GM18508 (cell line): ENCODE data around the gene TMEFF1.
A peak's percentile ranks its signal among the peaks of the same experiment; 100 is the strongest.

ENCODE experiments used
- ATAC-seq: cut with Tn5 transposase; IDR thresholded peaks from one replicate; pipeline ENCODE4 v1.9.1; 2021; ENCODE audit warnings: moderate number of reproducible peaks; ENCODE audit not compliant: insufficient read depth, unreplicated experiment

TMEFF1 gene

DNA sequence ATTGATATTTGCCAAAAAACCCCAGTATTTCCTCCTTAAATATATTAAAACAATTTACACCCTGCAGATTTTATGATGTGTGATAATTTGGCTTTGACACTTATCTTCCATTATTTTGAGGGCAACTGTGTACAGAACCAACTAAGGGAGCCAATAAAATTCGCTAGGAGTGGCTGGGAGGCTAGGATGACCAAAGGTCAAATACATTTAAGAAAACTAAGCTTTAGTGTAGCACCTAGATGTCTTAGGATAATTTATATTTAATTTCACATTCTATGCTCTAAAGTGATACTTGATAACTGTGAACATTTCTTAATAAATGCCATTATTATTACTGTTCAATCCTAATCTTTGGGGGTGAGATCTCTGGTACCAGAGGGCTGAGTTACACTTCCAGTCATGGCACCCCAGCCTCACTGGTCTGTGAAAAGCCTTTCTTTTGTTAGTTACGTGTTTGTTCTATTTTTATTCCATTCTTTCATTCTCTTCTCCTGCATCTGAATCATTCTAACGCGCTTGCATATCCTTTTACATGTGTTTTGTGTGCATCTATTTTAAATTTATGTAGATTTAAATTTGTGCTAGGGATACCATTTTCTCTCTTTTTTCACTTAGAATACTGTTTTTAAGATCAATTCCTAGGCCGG, 26.9 kb upstream of the TMEFF1 start:
- no peak for ATAC-seq

DNA sequence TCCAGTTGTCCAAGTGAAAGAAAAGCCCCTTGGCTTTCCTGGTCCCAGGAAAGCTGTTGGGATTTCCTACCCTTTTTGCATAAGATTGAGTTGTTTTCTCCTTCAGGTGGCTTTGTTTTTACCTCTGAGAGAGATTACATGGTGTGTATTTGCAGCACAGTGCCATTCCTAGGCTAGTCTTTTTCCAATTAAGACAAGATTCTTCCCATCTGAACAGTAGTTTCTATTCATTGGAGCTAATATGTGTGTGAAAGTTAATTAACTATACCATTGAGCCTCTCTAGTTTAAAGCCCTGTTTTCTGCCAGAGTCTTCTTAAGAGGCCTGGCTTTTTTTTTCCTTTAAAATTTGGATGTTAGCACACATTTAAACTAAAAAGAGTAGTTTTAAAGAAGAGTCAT, 25.9 kb upstream of the TMEFF1 start:
- no peak for ATAC-seq

DNA sequence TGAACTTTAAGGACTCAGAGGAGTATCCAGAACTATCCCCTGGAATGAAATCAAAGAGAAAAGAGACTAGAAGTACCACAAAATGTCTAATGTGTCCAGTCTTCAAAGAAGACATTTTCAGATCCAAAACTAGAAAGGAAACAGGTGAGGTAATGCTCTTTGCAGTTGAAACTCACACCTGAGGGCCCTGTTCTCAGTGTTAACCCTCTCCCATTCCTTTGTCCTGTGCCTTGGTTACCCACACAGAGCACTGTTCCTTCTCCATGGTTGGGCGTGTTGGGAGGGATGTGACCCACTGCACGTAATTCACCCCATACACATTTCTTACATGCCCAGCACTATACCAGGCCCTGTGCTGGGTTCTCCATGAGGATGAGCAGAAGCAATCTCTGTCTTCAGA, 24.7 kb upstream of the TMEFF1 start:
- ATAC-seq: no peak

DNA sequence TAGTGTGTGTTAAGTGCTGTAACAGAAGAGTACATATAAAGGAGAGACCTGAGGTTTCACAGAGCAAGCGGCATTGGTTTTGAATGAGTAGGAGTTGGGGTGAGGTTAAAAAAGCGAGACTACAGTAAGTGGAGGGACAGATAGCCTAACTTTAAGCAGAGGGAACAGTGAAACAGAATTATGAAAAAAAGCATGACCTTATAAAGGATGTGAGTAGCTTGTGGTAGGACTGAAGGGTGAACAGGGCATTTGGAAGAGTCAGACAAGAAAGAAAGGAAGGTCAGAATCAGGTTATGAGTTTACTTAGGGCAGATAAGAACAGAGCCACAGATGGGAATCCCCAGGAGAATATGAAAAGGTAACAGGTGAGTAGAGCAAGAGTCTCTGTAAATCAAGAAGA, 23.5 kb upstream of the TMEFF1 start:
- peak; percentile 71 for ATAC-seq

DNA sequence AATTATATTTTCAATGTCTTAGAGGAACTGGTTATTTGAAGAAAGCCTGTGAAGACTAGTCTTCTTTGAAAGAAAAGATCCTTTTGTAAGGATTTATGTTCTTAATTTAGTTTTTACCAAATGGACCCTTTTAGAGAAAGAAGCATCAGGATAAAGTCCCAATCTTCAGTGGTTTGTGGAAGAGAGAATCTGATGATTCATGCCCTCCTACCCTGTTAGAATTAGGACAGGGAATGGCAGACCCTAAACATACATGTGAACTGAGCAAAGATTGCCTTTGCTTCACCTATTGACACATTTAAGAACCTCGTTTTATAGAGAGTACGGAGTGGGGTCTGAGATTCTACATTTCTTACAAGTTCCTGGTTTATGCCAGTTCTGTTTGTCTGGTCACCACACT, 20.1 kb upstream of the TMEFF1 start:
- no peak for ATAC-seq

DNA sequence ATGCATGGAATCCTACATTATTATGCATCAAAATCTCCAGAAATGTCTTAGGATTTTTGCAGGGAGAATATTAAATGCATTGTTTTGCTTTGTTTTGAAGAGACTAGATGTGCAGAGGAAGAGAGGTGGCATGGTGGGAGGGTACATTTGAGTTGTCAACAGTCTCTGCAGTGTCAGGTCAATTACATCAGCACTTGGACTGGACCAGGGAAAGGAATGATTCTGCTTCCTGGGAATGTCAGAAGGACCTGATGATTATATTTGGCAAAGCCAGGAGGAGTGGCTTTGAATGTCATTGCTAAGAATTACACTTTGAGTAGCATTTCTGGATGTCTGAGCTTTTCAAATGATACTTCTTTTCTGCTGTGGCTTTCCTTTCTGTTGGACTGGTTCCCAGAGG, 17.5 kb upstream of the TMEFF1 start:
- no peak for ATAC-seq

DNA sequence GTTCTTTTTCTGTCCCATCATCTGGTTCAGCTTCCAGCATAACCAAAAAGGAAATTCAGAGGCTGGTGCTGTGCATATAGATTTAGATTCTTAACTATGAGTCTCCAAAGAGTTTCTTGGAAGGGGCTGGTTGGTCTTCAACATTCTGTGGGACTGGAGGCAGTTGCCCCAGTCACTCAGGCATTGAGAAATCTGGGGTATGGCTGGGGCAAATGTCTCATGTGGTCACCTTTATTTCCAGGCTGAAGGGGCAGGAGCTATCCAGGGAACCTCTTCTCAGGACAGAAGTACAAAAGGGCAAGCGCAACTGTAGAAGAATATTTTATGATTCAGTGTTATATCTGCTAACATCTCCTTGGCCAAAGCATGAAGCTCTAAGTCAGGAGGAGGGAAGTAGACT, 15.4 kb upstream of the TMEFF1 start:
- ATAC-seq: no peak

DNA sequence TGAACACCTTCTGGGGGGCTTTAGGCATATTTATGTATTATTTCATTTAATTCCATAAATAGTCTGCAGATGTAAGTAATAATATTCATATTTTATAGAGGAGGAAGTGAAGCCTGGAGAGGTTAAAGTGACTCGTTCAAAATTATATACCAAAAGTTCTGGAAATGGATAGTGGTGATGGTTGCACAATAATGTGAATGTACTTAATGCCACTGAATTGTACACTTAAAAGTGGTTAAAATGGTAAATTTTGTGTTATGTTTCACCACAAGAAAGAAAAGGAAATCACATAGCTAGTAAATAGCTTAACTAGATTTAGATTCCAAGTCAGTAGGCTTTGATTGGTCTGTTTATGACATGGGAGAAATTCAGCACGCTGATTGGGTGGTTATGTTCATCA, 13.0 kb upstream of the TMEFF1 start:
- ATAC-seq: no peak

DNA sequence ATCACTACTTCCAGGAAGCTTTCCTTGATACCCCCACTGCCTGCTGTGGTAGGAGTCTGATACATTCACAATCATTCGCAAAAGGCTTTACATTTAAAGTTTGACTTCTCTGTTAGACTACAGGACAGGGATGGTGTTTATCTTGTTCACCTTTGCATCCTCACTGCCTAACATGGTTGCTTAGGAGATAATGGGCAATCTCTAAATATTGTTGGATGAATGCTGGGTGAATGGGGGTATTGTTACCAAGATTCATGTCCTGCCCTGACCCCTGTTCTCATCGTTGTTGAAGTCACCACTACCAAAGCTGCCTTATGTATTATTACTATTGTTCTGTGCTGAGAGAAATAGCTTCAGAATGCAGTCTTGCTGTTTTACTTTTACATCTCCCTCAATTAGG, 7.7 kb upstream of the TMEFF1 start:
- ATAC-seq: no peak

DNA sequence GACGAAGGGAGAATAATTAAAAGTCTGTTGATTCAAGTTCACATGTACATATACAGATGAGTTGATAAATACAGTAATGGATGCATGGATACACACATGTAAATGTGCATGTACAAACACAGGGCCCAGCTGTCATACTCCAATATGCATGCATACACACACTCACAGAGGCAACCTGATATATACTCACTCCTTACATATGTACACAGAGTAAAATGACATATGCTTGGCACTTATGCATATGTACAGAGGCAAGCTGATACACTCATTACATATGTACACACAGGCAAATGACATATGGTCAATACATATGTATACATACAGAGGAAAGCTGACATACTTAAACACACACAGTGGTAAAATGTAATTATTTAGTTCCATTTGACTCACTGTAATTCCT, 7.2 kb upstream of the TMEFF1 start:
- ATAC-seq: no peak

DNA sequence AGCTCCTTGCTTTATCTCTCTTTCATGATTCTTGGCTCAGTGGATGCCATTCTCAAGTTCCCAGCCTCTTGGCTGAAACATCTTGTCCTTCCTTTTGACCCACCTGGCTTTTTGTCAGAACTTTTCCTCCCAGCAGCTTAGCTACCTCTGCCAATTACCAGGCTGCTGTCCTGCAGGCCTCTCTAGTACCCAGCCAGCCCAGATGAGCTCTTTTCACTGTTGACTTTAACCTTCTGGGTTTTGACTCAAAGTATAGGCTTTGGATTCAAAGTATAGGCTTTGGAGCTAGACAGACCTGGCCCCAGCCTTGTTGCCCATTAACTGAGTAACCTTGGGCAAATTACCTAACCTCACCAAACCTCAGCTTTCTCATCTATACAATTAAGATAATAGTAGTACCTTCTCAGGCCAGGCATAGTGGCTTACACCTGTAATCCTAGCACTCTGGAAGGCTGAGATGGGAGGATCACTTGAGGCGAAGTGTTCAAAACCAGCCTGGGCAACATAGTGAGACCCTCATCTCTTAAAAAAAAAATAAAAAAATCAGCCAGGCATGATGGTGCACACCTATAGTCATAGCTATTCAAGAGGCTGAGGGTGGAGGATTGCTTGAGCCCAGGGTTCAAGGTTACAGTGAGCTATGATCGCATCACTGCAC, 6.6 kb upstream of the TMEFF1 start:
- no peak for ATAC-seq

DNA sequence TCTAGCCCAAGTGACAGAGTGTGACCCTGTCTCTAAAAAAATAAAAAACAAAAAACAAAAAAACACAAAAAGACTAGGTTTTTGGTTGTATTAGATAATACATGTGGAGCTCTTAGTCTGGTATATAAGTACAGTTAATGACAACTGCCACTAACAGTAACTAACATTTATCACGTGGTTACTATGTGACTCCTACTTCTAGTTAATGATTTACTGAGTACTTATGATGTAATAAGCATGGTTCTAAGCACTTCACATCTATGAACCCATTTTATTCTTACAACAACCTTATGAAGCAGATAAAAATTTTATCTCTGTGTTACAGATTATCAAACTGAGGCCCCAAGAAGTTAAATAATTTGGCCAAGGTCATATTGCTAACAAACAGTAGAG, 6.1 kb upstream of the TMEFF1 start:
- peak; percentile 51 for ATAC-seq

DNA sequence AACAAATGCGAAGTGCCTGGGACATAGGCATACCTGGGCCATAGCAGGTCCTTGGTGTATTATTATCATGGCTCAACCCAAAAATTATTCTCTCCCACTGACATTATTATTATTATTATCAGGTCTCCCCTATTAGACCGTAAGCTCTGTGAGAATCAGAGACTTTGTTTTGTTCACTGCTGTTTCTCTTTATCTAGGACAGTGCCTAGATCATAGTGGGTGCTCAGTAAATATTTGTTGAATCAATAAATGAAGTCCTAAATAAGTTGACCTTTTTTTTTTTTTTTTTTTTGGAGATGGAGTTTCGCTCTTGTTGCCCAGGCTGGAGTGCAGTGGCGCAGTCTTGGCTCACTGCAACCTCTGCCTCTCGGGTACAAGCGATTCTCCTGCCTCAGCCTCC, 4.9 kb upstream of the TMEFF1 start:
- ATAC-seq: no peak

DNA sequence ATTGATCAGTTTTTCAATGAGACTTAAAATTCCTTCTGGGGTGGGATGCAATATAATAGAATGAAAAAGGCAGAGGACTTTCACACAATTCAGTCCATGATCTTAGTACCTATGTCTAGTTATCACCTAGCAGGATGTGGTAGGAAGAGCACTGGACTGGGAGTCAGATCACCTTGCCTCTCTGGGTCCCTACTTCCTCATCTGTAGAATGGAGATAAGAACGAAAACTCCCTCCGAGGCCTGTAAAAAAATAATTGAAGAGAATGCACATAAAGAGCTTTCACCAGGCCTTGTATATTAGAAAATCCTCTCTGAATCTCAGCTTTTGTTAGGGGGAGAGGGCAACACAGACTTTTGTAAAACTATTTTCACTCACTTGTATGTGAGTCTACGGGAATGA, 681 bp upstream of the TMEFF1 start:
- ATAC-seq: no peak

DNA sequence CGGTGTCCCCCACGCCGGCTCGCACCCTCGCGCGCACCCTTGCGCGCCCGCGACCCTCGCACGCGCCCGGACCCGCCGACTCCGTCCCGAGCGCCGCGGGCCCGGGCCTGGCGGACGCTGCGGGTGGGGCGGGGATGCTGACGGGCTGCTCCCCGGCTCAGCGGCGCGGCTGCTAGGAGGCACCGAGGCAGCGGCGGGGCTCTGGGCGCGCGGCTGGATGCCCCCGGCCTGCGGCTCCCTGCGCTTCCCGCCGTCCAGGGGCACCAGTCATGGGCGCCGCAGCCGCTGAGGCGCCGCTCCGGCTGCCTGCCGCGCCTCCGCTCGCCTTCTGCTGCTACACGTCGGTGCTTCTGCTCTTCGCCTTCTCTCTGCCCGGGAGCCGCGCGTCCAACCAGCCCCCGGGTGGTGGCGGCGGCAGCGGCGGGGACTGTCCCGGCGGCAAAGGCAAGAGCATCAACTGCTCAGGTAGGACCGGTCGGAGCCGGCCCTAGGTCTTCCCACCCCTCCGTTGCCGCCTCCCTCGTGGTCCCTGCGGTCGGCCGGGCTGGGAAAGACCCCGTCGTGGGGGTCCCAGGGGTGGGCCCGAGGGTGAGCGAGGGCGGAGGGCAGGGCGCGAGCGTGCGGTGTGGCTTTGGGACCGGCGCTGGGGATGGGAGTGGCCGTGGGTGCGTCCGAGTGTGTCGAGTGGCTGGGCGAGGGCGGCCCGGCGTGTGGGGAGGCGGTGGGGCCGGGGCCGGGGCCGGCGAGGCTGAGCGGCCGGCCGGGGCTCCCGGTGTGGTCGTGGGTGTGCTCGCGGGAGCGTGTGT, 530 bp downstream of the TMEFF1 start:
- ATAC-seq: no peak

DNA sequence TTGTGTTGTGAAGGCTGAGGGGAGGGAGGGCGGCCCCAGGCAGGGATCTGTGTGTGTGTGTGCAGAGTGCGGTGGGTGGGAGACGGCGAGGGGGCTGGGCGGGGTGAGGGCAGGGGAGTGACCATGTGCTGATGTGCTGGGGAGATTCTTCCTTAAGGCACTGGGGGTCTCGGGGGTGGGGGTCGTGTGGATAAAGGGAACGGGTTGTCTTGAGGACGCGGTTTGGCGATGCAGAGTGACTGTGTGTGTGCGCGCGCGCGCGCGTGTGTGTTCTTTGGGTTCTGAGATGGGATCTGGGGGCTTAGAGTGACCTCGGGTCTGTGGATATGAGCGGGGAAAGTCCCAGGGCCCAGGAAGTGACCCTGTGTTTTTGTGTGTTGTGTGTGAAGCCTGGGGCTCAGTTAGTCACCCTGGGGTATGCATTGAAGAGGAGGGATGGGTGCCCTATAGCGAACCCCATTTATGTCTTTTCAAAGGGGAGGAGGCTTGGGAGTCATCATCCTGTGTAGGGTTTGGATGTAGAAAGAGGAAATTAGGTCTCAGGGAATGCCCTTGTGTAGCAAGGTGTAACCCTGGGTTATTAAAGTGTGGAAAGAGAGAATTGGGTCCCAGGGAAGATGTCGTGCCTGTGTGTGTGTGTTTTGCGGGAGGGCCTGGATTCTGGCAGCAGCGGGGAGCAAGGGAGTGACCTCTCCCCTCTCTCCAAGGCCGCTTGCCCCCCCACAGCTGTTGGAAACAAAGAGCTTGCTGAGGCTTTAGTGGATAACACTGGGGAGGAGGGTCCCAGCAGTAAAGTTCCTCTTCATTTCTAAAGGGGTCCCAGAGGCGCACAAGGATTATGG, 1.4 kb downstream of the TMEFF1 start:
- no peak for ATAC-seq

DNA sequence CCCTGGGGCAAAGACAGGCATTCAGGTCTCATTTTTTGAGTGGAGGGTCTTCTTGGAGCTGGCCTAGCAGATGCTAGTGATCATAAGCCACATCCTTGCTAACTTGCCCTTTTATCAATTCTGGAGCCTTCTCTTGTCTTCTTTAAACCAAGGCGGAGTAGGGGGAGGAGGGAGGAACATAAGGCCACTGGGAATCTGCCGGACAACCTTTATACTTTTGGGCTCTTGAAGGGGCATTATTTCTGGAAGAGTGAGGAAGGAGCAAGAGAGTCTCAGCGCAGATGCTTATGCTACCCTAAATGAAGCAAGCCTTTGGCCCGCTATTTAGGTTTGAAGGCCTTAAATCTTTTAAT, 2.0 kb downstream of the TMEFF1 start:
- no peak for ATAC-seq

DNA sequence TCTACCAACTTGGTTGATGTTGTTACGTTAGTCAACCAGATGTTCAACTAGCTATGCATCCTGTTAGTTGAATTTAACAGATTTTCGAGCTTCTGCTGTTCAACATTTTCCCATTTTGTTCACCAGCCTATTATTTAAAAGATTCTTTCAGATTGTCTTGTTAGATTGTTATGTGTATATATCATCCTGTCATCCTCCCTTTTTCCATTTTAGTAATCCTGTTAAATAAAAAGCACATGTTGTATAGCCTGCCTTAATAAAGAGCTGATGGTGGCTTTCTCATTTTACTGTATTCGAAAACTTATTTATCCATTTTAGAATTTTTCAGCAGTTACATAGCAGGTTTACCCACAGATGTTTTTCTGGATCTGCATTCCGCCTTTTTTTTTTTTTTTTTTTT, 4.3 kb downstream of the TMEFF1 start:
- no peak for ATAC-seq

DNA sequence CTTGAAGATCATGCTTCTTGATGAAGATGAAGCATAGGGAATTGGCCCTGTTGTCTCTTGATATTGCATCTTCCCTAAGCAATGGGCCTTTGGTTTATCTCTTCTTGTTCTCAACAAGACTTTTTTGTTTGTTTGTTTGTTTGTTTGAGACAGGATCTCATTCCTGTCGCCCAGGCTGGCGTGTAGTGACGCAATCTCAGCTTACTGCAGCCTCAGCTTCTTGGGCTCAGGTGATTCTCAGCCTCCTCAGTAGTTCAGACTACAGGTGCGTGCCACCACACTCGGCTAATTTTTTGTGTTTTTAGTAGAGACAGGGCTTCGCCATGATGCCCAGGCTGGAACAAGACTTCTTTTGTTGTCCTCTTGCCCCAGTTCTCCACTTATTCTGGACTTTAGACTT, 5.2 kb downstream of the TMEFF1 start:
- ATAC-seq: no peak

DNA sequence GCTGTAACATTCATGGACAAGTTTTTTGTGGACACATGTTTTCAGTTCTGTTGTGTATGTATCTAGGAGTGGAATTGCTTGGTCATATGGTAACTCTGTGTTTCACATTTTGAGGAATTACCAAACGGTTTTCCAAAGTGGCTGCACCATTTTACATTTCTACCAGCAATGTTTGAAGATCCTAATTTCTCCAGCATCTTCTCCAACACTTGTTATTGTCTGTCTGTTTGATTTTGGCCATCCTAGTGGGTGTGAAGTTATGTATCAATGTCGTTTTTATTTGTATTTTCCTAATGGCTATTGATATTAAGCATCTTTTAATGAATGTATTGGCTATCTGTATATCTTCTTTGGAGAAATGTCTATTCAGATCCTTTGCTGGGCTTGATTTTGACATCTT, 6.9 kb downstream of the TMEFF1 start:
- ATAC-seq: no peak

DNA sequence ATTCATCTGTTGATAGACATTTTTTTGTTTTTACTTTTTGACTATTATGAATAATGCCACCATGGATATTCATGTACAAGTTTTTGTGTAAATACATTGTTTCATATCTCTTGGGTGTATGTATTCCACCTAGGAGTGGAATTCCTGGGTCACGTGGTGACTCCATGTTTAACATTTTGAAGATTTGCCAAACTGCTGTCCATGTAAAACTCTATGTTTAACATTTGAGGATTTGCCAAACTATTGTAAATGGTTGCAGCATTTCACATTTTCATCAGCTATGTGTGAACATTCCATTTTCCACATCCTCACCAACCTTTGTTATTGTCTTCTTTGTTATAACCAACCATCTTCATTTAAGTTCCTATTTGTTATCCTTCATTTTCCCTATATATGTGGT, 12.2 kb downstream of the TMEFF1 start:
- no peak for ATAC-seq
